HL-60 (cell line): ENCODE measurements around the gene GPR31.

Source experiments
- DNase-seq, 2 experiments: peaks; one replicate each; pipeline ENCODE4 v3.0.0-alpha.2; 2010 to 2020; ENCODE audit warnings: low read depth in 1 of 2, low spot score in 1 of 2
- H3K27ac ChIP-seq: fragments of 250-450 bp; sonication (Bioruptor Pico); replicated peaks from 2 replicates; pipeline ENCODE4 v1.5.1; 2020; ENCODE audit warnings: mild to moderate bottlenecking, moderate library complexity
- H3K27me3 ChIP-seq: fragments of 250-450 bp; sonication (Bioruptor Pico); 2 replicates; pipeline ENCODE4 v1.5.1; 2021; ENCODE audit warnings: mild to moderate bottlenecking, moderate library complexity; ENCODE audit not compliant: insufficient read depth, poor library complexity, severe bottlenecking
- H3K4me3 ChIP-seq: replicated peaks from 2 replicates; pipeline ENCODE4 v1.5.1; 2011; ENCODE audit warnings: mild to moderate bottlenecking, control low read depth, low read length; ENCODE audit not compliant: insufficient read depth
- CTCF ChIP-seq: IDR thresholded peaks from one replicate; pipeline ENCODE4 v1.5.1; 2011; ENCODE audit warnings: low read length, control low read depth, inconsistent platforms; ENCODE audit not compliant: insufficient read depth
- GABPA ChIP-seq: IDR thresholded peaks from 2 replicates; pipeline ENCODE4 v1.6.1; 2012; ENCODE audit warnings: low read depth
- POLR2AphosphoS5 ChIP-seq: IDR thresholded peaks from 2 replicates; pipeline ENCODE4 v1.6.1; 2012; ENCODE audit warnings: low read depth
- SPI1 ChIP-seq: IDR thresholded peaks from 2 replicates; pipeline ENCODE4 v1.6.1; 2012; ENCODE audit warnings: low read depth, mild to moderate bottlenecking, borderline replicate concordance
- TF ChIP-seq, protein P1 (sequence below): IDR thresholded peaks from 2 replicates; pipeline ENCODE4 v1.6.1; 2012; ENCODE audit warnings: low read depth; ENCODE audit not compliant: insufficient replicate concordance

The GPR31 gene

GRCh38 chr6:167130712-167131684 lies 26.8 kb downstream of the GPR31 start:
- no peaks in the 10 kb centered on the region for H3K27me3 ChIP-seq
- TF ChIP-seq SPI1 (no peak), CTCF (no peak), GABPA (no peak), POLR2AphosphoS5 (no peak)
- TF ChIP-seq, protein P1, sequence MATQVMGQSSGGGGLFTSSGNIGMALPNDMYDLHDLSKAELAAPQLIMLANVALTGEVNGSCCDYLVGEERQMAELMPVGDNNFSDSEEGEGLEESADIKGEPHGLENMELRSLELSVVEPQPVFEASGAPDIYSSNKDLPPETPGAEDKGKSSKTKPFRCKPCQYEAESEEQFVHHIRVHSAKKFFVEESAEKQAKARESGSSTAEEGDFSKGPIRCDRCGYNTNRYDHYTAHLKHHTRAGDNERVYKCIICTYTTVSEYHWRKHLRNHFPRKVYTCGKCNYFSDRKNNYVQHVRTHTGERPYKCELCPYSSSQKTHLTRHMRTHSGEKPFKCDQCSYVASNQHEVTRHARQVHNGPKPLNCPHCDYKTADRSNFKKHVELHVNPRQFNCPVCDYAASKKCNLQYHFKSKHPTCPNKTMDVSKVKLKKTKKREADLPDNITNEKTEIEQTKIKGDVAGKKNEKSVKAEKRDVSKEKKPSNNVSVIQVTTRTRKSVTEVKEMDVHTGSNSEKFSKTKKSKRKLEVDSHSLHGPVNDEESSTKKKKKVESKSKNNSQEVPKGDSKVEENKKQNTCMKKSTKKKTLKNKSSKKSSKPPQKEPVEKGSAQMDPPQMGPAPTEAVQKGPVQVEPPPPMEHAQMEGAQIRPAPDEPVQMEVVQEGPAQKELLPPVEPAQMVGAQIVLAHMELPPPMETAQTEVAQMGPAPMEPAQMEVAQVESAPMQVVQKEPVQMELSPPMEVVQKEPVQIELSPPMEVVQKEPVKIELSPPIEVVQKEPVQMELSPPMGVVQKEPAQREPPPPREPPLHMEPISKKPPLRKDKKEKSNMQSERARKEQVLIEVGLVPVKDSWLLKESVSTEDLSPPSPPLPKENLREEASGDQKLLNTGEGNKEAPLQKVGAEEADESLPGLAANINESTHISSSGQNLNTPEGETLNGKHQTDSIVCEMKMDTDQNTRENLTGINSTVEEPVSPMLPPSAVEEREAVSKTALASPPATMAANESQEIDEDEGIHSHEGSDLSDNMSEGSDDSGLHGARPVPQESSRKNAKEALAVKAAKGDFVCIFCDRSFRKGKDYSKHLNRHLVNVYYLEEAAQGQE: no peak
- no peak overlapping the region for H3K27ac ChIP-seq
- H3K4me3 ChIP-seq: no peak overlapping the region
- no peak for DNase-seq

- no peak for TF ChIP-seq POLR2AphosphoS5
- TF ChIP-seq GABPA: no peak
- TF ChIP-seq, protein P1: no peak
- TF ChIP-seq CTCF: no peak
- TF ChIP-seq SPI1: no peak
- H3K4me3 ChIP-seq: no peak overlapping the region
- H3K27ac ChIP-seq: no peak overlapping the region
- DNase-seq: no peak
- H3K27me3 ChIP-seq: no peaks in the 10 kb centered on the region
These were observed 27.6 kb downstream of the GPR31 start for GRCh38 chr6:167130008-167130677.

DNA sequence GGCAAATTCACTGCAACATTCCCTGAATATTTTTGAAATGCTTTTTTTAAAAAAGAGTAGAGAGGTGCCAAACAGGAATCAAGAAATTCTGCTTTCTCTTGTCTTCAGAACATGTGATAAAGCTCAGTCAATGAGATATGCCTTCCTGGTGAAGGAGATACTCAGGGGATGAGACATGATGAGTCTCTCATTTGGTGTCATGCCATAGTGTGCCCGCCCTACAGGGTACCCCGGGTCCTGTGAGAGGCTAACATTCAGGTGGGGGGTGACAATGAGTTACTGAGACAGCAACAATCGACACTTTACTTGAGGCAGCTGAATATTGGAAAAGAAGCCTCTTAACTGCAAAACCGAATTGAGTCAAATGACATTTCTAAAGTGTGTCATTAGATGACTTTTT lies 28.2 kb downstream of the GPR31 start:
- TF ChIP-seq GABPA (no peak), POLR2AphosphoS5 (no peak), CTCF (no peak), SPI1 (no peak)
- TF ChIP-seq, protein P1: no peak
- H3K27ac ChIP-seq: no peak overlapping the region
- no peaks in the 10 kb centered on the region for H3K27me3 ChIP-seq
- H3K4me3 ChIP-seq: no peak overlapping the region
- DNase-seq: no peak
